T-helper 22 cell (primary cell): ENCODE measurements around the gene ADAP1.
"Not testable (repeated sequence)": the region's sequence is repeated elsewhere in the genome, so short reads cannot be mapped to it uniquely, and the experiment has no call there.

Experiments
- DNase-seq: peaks from one replicate; pipeline ENCODE4 v3.0.0-alpha.2; 2020; ENCODE audit warnings: low read depth

The ADAP1 gene

GRCh38 chr7:959271-959670 is 4.8 kb upstream of the ADAP1 start:
- no peak for DNase-seq

GRCh38 chr7:958221-959200 is 4.0 kb upstream of the ADAP1 start:
- no peak for DNase-seq

GRCh38 chr7:957418-958220 is 3.1 kb upstream of the ADAP1 start:
- no peak for DNase-seq

GRCh38 chr7:956031-956430 is 1.6 kb upstream of the ADAP1 start:
- DNase-seq: no peak

- DNase-seq: no peak
These were observed 743 bp downstream of the ADAP1 start for GRCh38 chr7:953547-954327.

DNA sequence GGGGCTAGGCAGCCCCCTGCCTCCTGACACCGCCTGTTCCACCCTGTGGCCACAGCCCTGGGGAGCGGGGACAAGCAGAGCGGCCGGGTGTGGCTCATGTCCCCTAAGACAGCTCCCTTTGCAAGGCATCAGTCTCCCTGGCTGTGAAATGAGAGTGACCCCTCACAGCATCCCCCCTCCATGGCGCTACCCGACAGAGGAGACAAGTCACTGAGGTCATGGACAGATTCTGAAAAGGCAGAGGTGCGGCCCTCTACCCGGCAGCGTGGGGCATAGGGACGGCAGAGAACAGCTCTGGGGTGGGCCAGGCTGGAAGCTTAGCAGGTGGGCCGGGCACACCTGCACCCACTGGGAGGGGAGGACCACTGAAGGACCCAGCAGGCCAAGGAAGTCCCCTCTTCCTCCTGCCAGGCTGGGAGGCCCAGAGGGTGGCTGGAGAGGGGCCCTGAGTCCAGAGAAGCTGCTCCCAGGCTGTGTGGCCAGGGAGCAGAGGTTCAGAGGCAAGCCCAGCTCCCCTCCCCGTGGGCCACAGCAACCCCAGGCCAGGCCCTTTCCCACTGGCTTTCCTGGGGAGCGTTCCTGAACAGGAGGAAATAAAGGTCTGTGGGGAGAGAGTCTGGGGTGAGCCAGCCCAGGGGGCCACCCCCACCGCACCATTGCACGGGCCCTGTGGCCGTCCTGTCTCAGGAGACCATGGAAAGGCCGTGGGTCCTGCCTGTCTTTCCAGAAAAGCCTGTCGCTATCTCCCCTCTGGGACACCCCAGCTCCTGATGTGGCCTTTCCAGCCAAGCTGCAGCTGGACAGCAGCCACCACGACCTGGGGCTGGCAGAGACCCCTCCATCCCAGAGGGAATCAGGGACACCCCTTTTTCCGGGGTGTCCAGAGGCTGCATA is 1.7 kb downstream of the ADAP1 start:
- no peak for DNase-seq

DNA sequence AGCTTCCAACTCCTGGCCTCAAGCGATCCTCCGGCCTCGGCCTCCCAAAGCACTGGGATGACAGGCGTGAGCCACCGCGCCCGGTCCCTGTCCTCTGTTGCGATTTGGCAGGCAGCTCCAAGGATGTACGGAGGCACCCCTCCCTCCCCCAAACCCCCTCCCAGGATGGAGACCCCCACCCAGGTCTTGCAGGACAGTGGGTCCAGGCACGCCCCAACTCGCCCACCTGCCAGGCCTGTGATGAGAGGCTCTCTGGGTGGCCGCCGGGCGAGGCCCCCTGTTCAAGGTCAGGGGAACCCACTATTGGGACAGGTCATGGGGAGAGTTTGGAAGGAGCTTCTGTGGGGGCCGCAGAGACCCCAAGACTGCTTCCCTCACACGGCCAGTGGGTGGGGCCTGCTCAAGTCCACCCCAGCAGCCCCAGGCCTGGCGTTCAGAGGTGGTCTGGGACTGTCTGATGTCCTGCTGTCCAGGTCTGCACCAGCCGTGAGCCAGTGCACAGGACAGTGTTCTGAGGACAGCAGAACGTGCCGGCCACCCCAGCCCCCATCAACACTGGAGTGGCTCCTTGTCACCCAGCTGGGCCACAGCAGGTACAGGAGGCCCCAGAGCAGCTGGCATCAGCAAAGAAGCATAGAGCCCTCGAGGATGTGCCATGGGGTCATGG is 2.5 kb downstream of the ADAP1 start:
- no peak for DNase-seq

DNA sequence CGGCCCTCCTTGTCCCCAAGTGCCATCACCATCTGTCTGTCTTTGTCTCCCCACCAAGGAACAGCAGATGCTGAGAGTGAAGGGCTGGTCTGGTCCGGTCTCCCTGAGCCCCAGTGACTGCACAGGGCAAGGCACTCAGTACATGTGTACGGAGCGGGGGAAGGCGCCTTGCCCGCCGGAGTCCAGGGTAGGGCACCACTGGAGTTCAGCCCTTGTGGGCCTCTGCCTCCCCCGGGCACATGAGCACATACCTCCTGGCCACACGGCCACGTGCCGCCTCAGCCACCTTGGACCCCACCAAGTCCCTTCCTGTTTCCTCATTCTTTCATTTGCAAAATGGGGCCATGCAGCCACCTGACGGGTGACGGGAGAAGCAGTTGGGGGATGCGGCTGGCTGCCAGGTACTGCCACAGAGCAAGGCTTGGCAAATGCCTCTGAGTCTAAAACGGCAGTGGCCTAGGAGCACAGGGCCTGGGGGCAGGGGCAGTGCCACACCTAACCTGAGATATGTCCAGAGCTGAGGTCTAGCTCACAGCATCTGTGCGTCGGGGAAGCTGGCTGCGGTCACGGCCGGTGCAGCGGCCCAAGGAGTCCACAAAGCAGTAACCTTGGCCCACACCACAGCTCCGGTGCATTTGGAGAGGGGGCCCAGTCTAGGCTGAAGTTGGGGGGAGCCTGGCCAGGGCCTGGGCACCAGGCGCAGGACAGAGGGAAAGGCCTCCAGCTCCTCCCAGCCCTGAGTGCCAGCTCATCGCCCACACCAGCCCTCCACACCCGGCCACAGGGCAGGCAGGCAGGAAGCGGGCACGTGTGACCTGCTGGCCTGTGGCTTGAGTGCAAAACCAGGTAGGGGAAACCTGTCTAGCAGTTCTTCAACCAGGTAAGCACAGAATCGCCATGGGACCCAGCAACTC is 5.2 kb downstream of the ADAP1 start:
- no peak for DNase-seq

GRCh38 chr7:947391-948210 is 6.9 kb downstream of the ADAP1 start:
- no peak for DNase-seq

DNA sequence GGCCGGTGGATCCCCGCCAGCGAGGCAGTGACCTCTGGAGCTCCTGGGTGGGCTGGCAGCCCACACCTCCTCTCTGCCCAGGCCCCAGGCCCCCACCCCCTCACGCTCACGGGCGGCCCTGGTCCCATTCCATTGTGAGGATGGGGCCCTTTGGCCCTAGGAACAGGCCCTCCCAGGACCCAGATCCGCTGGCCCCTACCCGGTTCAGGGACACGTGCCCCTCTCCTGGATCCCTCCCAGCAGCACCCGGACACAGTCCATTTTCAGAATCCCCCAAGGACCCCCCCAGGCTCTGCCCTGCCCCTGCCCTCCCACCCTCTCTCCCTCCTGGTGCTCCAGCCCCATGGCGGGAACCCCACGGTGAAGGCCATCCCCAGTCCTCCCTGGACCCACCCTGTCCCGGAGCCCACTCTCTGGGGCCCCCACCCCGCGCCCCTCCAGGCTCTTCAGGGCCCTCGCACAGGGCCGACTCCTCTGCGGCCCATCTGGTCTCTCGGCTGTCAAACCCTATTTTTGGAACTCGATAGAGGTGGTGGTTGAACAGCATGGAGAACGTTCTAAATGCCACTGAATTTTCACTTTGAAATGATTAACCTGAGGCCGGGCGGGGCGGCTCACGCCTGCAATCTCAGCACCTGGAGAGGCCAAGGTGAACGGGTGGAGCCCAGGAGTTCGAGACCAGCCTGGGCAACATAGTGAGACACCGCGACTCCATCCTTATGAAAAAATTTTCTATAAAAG is 8.1 kb downstream of the ADAP1 start:
- no peak for DNase-seq

- DNase-seq: no peak
These were observed 8.8 kb downstream of the ADAP1 start for GRCh38 chr7:945556-946255.

- no peak for DNase-seq
These were observed 9.3 kb downstream of the ADAP1 start for GRCh38 chr7:945147-945555.

- DNase-seq: no peak
These were observed 9.7 kb downstream of the ADAP1 start for GRCh38 chr7:944744-945143.

- not testable (repeated sequence) for DNase-seq
These were observed 10.7 kb downstream of the ADAP1 start for GRCh38 chr7:943793-944192.

- no peak for DNase-seq
These were observed 13.7 kb downstream of the ADAP1 start for GRCh38 chr7:940599-941408.

GRCh38 chr7:939843-940242 is 14.6 kb downstream of the ADAP1 start:
- no peak for DNase-seq
